Right hindlimb (tissue), 1 donor: ENCODE measurements around the gene DPM2.

Experiments
- DNase-seq: peaks from one replicate; pipeline ENCODE4 v3.0.0-alpha.2; 2018

DPM2 gene

DNA sequence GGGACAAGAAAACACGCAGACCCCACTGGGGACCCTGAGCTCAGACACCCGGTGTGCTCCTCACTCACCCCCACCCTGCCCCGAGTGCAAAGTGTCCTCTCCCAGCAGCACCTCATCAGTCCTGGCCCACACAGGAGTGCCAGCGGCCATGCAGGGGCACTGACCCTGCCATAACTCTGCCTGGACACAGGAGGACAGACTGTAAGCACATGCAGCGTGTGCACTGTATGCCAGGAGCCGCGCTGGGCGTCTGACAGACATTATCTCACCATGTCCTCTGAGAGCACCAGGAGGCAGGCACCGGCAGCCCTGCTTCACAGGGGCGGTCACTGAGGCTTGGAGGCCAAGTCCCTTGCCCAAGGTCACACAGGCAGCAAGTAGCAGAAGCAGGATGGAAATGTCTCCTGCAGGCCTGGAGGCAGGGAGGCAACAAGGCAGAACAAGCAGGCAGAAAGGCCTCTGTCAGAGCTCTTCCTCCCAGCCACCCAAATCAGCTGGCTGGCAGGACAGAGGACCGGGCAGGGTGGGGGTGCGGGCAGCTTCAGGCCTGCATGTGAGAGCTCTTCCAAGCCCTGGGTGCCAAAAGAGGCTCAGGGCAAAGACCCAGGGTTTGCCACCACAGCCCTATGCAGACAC is 34.7 kb upstream of the DPM2 start:
- DNase-seq: peak; percentile 24

DNA sequence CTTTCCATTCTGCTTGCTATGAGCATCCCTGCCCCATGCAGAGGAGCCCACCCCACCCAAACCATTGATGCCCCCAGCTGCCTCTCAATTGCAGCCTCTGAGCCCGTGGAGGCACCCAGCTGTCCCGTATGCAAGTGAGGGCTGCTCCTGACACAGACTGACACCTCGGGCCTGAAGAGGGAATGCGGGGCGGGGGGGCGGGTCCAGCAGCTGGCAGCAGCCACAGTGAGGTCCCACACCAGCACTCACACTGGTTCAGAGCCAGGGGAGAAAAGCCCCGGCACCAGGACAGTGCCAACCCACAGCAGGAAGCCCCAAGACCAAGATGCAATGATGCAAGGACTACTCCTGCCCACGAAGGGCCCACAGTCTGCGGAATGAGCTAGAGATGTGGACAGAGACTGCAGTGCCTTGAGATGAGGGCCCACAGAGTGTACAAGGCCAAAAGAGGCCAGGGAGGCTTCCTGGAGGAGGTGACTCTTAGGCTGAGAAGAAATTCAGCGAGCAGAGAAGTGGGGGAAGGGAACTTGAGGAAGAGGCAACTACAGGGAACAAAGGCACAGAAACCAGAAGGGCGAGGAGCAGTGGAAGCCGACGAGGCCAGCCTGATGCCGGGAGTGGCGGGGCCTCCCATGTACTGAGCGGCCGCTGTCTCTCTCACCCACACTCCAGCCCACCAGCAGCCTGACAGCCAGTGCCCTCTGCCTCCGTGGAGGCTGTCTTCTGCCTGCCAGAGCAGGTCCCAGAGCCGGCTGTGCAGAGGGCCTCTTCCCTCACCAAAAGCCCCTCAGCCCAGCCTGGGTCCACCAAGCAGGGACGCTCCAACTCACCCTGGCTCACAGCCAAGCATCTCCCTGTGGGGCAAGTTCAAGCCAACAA is 33.9 kb upstream of the DPM2 start:
- peak; percentile 58 for DNase-seq

- DNase-seq: no peak
Measured at GRCh38 chr9:127970401-127971313, 33.0 kb upstream of the DPM2 start.

GRCh38 chr9:127968700-127969383 is 31.2 kb upstream of the DPM2 start:
- peak; percentile 35 for DNase-seq

- DNase-seq: peak; percentile 13
Measured at GRCh38 chr9:127968042-127968441, 30.4 kb upstream of the DPM2 start.

DNA sequence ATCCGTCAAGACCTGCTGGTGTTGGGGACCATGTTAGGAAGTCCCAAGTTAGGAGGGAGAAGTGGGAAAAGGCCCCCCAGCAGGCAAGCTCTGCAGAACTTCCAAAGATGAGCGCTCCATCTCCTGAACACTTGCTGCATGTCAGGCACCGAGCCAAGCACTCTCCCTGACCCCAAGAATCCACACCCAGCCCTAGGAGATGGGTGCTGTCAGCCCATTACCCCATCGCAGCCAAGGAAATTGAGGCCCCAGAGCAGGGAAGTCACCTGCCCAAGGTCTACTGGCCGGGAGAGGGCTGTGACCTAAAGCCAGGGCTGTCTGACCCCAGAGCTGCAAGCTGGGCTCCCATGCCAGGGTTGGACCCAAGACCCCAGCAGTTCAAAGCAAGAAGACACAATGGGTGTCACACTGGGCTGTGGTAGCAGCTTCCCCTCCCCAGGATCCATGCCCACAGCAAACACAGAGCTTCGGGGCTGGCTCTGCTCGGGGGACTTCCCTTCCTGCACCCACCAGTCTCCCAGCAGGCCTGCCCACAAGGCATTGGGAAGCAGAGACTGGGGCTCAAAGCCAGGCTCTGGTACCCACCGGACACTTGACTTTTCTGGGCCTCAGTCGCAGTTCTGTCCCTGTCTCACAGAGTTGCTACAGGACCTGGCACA is 29.6 kb upstream of the DPM2 start:
- DNase-seq: peak; percentile 14

GRCh38 chr9:127966416-127967150 is 28.9 kb upstream of the DPM2 start:
- DNase-seq: no peak

DNA sequence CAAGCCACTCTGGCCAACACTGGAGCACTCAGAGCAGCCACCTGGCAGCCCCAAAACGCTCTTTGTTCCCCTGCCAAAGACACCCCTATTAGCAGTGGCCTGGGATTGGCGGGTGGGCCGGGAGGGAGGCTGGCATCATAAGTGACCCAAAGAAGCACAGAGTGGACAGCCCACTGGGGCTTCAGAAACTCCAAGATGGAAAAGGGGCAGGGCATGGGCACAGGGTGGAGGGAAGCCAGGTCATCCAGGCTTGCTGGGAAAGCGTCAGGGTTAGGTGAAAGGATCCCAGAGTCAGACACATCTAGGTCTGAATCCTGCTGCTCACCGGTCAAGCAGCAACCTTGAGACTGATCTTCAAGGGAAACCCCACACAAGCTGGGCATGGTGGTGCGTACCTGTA is 28.3 kb upstream of the DPM2 start:
- DNase-seq: no peak

- peak; percentile 67 for DNase-seq
Measured at GRCh38 chr9:127963359-127964064, 25.9 kb upstream of the DPM2 start.

GRCh38 chr9:127963041-127963358 is 25.3 kb upstream of the DPM2 start:
- no peak for DNase-seq

DNA sequence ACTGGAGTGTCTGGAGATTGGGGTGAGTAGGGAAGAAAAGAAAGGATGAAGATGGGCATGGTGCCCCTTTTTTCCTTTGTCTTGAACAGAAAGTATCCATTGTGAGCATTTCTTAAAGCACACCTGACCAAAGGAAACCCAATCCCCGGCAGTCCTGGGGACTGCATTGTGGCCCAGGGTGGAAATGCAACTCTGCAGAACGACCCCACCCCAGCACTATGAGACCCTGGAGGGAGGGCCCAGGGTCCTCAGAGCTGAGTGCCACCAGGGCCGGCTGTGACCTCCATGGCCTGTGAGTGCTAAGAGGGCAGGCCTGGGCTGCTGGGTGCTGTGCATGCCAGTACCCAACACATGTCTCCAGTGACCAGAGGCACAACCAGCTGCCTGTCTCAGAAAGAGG is 24.6 kb upstream of the DPM2 start:
- no peak for DNase-seq

- no peak for DNase-seq
Measured at GRCh38 chr9:127961613-127962155, 24.0 kb upstream of the DPM2 start.

GRCh38 chr9:127961155-127961490 is 23.5 kb upstream of the DPM2 start:
- no peak for DNase-seq

DNA sequence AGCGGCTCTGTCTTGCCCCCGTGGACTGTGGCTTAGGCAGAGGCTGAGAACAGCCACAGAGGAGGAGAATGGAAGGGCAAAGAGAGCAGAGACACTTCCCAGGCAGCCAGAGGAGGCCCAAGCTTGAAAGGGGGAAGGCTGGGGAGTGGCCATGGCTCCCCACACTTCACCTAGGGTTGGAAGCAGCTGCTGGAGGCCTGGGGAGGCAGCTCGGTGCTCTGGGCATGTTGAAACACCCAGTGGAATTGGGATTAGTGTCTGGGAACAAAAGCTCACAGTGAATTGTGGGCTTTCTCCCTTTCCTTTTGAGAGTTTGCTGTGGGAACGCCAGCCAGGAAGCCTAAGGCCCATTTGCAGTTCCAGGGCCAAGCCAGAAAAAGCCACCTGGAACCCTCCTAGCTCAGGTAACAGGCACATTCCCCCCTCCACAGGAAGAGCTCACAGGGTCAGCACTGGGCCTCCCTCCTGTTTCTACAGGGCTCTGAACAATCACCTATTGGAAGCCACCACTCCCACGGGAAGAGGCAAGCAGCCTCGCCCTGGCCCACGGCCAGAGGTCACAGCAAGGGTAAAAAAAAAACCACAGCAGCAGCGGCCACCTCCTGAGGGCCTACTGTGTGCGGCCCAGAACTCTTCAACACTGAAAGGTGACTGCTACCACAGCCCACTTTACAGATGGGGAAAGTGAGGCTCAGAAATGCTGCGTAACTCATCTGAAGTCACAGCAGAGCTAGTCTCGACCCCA is 22.9 kb upstream of the DPM2 start:
- no peak for DNase-seq

DNA sequence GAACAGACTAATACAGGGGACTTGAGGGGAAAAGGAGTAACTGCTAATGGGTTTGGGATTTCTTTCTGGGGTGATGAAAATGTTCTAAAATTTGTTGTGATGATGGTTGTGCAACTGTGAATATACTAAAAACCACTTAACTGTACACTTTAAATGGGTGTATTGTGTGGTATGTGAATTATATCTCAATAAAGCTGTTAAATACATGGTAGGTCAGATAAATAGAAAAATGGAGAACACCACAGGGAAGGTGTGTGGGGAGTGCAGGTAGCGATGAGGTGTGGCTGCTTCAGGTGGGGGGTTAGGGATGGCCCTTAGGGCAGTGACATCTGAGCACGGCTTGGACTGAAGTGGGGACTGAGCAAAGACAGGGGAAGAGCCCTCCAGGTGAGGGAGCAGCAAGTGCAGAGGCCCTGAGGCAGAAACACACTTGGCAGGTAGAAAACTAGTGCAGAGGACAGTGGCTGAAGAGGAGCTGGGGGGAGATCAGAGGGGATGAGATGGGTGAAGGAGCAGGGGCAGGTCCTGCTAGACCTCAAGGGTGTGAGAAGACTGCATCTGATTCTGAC is 22.3 kb upstream of the DPM2 start:
- DNase-seq: no peak

DNA sequence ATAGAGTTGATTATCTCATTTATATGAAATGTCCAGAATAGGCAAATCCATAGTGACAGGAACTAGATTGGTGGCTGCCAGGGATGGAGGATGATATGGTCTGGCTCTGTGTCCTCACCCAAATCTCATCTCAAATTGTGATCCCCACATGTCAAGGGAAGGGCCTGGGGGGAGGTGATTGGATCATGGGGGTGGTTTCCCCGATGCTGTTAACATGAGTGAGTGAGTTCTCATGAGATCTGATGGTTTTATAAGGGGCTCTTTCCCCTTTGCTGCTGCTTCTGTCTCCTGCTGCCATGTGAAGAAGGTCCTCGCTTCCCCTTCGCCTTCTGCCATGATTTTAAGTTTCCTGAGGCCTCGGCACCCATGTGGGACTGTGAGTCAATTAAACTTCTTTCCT is 21.7 kb upstream of the DPM2 start:
- no peak for DNase-seq

GRCh38 chr9:127958728-127959127 is 21.1 kb upstream of the DPM2 start:
- no peak for DNase-seq

- DNase-seq: no peak
Measured at GRCh38 chr9:127955294-127956015, 17.8 kb upstream of the DPM2 start.

DNA sequence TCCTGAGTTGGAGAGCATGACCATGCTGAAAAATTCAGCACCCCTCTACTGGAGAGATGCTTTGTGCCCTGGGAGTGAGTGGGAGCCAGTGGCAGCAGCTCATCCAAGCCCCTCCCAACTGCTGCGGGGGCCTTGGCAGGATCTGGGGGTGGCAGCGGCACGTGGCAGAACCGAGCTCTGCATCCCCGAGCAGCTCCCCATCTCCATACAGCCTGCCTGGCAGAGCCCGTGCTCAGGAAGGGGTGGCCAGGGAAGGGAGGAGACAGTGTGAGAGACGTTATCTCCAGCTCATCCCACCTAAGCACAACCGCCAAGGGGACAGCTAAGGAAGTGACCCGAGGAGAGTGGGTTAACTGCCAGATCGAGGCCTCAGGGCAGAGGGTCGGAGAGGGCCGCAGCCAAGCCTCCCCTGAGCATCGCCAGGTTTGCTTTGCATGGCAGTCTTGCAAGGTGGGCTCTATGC is 17.2 kb upstream of the DPM2 start:
- no peak for DNase-seq
